G401 (cell line): ENCODE results near the gene XXYLT1. TPM values are rescaled to one million over a fixed set of nuclear protein-coding genes. Genes with fewer than 3 reads are reported as not detected.

Source experiments
- DNase-seq: peaks from one replicate; pipeline ENCODE4 v3.0.0-alpha.2; 2015; ENCODE audit warnings: low spot score
- in situ Hi-C: cut with HindIII; loops from 2 replicates; pipeline ENCODE4 v1.10.0; 2016; ENCODE audit warnings: low sequenced_read_pairs, mixed read lengths
- total RNA-seq: library from RNA; depleted of rRNA; stranded (reverse); fragments of >200 nt; shearing (Covaris generic); gene quantifications from 2 replicates; pipeline ENCODE4 v1.2.3, GENCODE V29; 2014

XXYLT1 gene
- total RNA-seq, 1 experiment from 2014 or later, result 80.3 TPM

GRCh38 chr3:195150181-195151118, 120.5 kb downstream of the XXYLT1 start:
- in situ Hi-C loops, result no loop called here
- DNase-seq, result no peak

GRCh38 chr3:195149292-195150030, 121.5 kb downstream of the XXYLT1 start:
- DNase-seq, result no peak
- in situ Hi-C loops, result no loop called here

GRCh38 chr3:195148549-195148948, 122.4 kb downstream of the XXYLT1 start:
- in situ Hi-C loops, result no loop called here
- no peak for DNase-seq

DNA sequence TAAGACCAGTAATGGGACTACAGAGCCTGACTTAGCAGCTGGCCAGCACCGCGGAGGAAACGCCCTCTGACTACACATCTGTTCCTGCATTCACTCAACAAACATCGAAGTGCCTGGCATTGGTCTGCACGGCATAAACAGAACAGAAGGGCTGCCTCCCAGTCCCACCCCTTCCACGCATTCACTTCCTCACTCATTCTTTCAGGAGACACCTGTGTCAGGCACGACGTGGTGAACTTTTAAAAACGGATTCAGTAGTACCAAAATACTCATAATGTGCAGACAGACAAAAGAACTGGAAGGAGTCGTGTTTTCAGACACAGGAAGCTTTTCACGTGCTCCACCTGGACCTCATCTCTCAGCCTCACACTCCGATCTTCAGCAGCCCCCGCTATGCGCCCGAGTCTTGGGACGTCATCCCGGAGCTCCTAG, 123.3 kb downstream of the XXYLT1 start:
- in situ Hi-C loops, result no loop called here
- no peak for DNase-seq

DNA sequence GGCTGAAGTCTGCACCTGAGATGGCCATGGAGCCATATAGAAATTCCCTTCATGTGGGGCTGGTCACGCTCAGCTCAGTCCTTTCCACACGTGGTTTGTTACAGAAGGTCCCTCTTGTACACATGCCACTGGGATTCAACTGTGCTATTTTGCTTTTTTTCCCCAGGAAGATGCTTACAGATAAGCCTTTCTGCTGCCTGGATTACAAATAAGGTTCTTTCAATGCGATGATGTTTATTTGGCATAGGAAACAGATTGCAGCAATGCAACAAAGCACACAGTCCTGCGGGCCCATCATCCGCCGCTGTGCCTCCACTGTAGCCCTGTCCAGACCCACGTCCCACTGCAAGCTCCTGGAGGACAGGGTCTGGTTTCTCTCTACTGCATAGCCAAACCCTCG, 124.8 kb downstream of the XXYLT1 start:
- in situ Hi-C loops, result no loop called here
- no peak for DNase-seq

- no peak for DNase-seq
- in situ Hi-C loops, result no loop called here
Observed at GRCh38 chr3:195145579-195145978, 125.4 kb downstream of the XXYLT1 start.

DNA sequence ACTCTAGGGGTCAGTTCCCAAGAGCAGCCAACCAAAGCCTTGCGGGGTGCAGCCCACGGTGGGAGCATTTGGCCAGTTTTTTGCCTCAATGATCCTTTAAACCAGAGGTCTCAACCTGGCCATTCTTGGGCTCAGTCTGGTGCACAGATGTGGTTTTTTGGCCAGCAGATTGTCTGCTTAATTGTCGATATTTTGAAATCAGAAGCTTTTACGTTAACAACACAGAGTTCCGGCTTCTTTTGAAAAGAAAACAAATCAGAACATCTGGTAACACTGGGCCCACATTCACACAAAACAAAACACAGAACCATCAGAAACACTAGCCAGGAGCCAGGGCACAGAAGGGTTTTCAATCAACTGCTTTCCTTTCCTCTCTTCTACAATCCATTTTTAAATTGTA, 127.7 kb downstream of the XXYLT1 start:
- in situ Hi-C loops, result no loop called here

GRCh38 chr3:195142519-195142918, 128.4 kb downstream of the XXYLT1 start:
- in situ Hi-C loops, result no loop called here
- no peak for DNase-seq

More for the DNA sequence above, 127.7 kb downstream of the XXYLT1 start:
- DNase-seq, result no peak

- DNase-seq, result no peak
- in situ Hi-C loops, result no loop called here
Observed at GRCh38 chr3:195140816-195141793, 129.9 kb downstream of the XXYLT1 start.

DNA sequence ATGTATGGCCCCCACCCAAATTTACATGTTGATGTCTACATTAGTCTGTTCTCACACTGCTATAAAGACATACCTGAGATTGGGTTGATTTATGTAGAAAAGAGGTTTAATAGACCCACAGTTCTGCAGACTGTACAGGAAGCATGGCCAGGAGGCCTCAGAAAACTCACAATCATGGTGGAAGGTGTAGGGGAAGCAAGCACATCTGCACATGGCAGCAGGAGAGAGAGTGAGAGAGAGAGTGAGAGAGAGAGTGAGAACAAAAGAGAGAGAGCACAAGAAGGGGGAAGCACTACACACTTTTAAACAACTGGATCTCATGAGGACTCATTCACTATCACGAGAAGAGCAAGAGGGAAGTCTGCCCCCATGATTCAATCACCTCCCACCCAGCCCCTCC, 130.5 kb downstream of the XXYLT1 start:
- in situ Hi-C loops, result no loop called here
- no peak for DNase-seq

GRCh38 chr3:195139876-195140240, 131.1 kb downstream of the XXYLT1 start:
- in situ Hi-C loops, result no loop called here
- DNase-seq, result no peak

DNA sequence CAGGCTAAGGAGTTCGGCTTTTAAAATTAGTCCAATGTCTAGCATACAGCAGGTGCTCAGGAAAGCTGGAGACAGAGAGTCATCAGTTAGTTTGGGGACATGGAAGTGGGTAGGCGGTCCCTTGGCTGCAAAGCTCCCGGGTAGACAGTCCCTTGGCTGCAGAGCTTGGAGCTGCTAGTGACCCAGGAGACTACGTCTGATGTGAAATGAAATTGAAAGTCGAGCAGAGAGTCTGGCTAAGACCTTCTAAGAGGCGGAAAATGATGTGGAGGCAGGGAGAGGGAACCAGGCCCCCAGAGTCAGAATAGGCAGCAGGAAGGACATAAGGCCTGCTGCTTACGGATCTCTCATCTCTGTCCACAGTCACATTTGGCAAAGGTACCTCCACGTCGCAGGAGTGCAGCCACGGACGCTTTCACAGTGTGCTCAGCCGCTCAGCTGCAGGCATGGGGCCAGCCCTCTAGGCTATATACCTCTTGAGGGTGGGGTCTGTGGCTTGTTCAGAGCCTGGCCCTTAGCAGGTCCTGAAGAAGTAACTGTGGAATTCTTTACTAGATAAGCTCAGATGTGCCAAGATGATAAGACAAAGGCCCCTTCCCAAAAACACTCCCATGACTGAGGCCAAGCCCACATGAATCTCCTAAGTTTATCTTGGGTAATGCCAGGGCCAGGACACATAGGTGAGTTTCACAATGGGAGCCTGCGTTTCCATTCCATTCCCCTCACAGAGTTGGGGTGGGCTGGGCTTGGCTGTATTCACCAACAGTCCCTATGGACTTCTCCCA, 131.7 kb downstream of the XXYLT1 start:
- in situ Hi-C loops, result no loop called here
- no peak for DNase-seq

GRCh38 chr3:195137638-195138588, 133.0 kb downstream of the XXYLT1 start:
- no peak for DNase-seq
- in situ Hi-C loops, result no loop called here

DNA sequence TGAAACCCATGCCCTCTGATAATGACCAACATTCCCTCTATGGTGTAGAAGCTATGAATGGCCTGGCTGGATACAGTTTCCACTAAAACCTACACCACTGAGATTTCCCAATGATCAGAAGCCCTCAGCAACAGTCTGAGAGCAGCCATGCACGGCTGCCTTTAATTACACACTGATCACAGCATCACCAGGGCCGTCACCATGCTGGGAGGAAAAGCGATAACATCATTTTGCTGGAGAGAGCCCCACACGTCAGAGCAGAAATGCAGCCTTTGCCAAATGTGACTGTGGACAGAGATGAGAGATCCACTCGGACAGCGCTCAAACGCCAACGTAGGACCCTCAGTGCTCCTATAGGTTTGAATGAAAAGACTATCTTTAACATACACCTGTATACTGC, 135.0 kb downstream of the XXYLT1 start:
- DNase-seq, result no peak
- in situ Hi-C loops, result no loop called here

DNA sequence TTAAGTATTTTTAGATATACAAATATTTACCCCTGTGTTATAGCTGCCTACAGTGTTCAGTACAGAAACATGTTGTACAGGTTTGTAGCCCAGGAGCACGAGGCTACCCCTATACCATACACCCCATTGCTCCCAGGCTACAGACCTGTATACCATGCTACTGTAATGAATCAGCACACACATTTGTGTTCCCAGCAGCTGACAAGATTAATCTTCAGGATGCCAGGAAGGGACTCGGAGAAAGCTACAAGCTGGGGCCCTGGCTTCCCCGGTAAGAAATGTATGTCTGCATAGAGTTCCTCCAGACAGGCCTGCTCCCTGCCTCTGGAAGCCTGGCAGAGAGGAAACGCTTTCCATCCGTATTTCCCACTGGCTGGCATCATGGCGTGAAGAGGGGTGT, 136.5 kb downstream of the XXYLT1 start:
- no peak for DNase-seq
- in situ Hi-C loops, result no loop called here

DNA sequence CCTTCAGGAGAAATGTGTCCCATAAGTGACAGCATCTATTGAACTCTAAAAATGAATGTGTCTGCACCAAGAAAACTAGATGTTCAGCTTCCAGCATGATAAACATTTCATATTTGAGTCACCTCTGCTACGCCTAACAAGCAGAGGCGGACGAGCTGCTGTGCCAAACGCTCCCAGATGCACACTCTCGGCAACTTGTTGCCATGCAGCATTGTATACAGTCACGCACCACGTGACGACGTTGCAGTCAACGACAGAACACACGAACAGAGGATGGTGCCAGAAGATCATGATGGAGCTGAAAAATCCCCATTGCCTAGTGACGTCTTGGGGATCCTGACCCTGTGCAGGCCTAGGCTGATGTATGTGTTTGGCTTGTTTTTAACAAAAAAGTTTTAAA, 137.5 kb downstream of the XXYLT1 start:
- in situ Hi-C loops, result no loop called here

GRCh38 chr3:195133013-195133412, 137.9 kb downstream of the XXYLT1 start:
- in situ Hi-C loops, result no loop called here
- DNase-seq, result peak; percentile 44

More for the DNA sequence above, 137.5 kb downstream of the XXYLT1 start:
- DNase-seq, result no peak
